PC-9 (cell line): Measurements from ENCODE around the gene PCDHB13.
"Not testable (repeated sequence)": the region's sequence is repeated elsewhere in the genome, so short reads cannot be mapped to it uniquely, and the experiment has no call there.

ENCODE experiments used
- CTCF ChIP-seq: fragments of 200-600 bp; sonication (generic); conservative IDR thresholded peaks from 2 replicates; pipeline ENCODE4 v1.6.1; 2017; ENCODE audit warnings: mixed run types, antibody characterized with exemption, mild to moderate bottlenecking, moderate library complexity
- EZH2 ChIP-seq: fragments of 200-600 bp; sonication (generic); IDR thresholded peaks from 2 replicates; pipeline ENCODE4 v1.8.0; 2017; ENCODE audit warnings: antibody characterized with exemption, low read depth

GRCh38 chr5:141174291-141175104, 39.2 kb upstream of the PCDHB13 start:
- TF ChIP-seq EZH2, CTCF: not testable (repeated sequence)
